Measurements from ENCODE around the gene APRT. TPM values are rescaled to one million over a fixed set of nuclear protein-coding genes. Genes with fewer than 3 reads are reported as not detected.

The APRT gene
- total and polyA plus RNA-seq, 10 of the 15 experiments (the other 5 are each of a cell fraction or from before 2014, with no cell fraction given): 30.6 to 495 (median 166) TPM

DNA sequence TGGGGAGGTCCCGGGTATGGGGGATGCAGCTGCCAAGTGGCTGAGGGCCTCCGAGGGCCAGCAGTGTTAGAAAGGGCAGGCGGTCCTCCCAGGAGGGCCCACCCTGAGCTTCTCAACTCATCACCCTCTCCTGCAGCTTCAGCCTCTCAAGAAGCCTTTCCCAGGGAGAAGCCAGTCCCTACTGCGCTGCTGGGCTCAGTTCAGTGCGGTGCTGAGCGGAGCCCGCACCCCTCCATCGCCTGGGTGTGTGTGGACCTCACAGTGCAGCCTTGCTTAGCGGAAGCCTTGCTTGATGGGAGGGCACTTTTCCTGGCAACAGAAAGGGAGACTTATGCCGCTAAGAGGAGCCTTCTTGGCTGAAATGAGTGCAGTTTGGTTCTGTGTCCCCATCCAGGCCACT lies 3.5 kb upstream of the APRT start:
- no peak overlapping the region for H3K9ac ChIP-seq (ENCODE audit: control insufficient read depth, insufficient read depth, low read length)
- no peak for FAIRE-seq
- in situ Hi-C loops (cut with MboI): no loop called here
- peaks cover 15% of the 10 kb centered on the region for H3K79me2 ChIP-seq (ENCODE audit: control insufficient read depth, insufficient read depth, low read length)
- SMC1A ChIA-PET (ENCODE audit: uncharacterized antibody, unreplicated experiment): interaction anchor here (0.8 to 1.3 kb wide), 3 partner anchors 333 to 401 kb away, joined by 3 read pairs; no protein-coding TSS in a partner anchor
- CTCF ChIA-PET: interaction anchor here (0.6 to 2.1 kb wide), 8 partner anchors 11 to 426 kb away, joined by 3 to 5 read pairs (median 4); no protein-coding TSS in a partner anchor
- RAD21 ChIA-PET (ENCODE audit: unreplicated experiment): no interaction called here
- no peaks in the 10 kb centered on the region for H3K9me3 ChIP-seq (replicated peaks; ENCODE audit: control insufficient read depth, insufficient read depth, low read length)
- H3K4me3 ChIP-seq: no peak overlapping the region
- peaks cover 10% of the 10 kb centered on the region for H3K4me1 ChIP-seq (ENCODE audit: control insufficient read depth, insufficient read depth, low read length)
- no peaks in the 10 kb centered on the region for H3K27me3 ChIP-seq (replicated peaks in 1 of 2; ENCODE audit: control insufficient read depth in 2 of 2, insufficient read depth in 2 of 2, low read length in 1 of 2)
- H3K36me3 ChIP-seq (ENCODE audit: control insufficient read depth in 2 of 2, insufficient read depth in 2 of 2, low read length in 1 of 2): no peaks in the 10 kb centered on the region; a peak in 2 of 4 replicates
- H3K27ac ChIP-seq (ENCODE audit: control insufficient read depth, insufficient read depth): no peak overlapping the region
- WGBS (ENCODE audit: insufficient coverage, insufficient replicate concordance, low lambda C conversion rate, missing lambda C conversion rate): 68% methylated on average over 10 of the region's 10 CpGs
- intact Hi-C loops (cut with micrococcal nuclease; ENCODE audit: unreplicated experiment): no loop called here
- no peak overlapping the region for H3K4me2 ChIP-seq (ENCODE audit: control insufficient read depth, insufficient read depth)
- no peaks in the 10 kb centered on the region for H4K20me1 ChIP-seq (ENCODE audit: control insufficient read depth, insufficient read depth)
- POLR2A ChIA-PET: interaction anchor here (0.9 kb wide), 1 partner anchor 45 kb away, joined by 3 read pairs; no protein-coding TSS in a partner anchor
- H2AFZ ChIP-seq (ENCODE audit: control insufficient read depth, low read depth, low read length): no peak overlapping the region
- TF ChIP-seq POLR2AphosphoS5 (IDR thresholded peaks at IDR 0.05; ENCODE audit: low read length) (no peak), POLR2A (IDR thresholded peaks at IDR 0.05; ENCODE audit: low read depth, low read length) (no peak), LARP7 (IDR thresholded peaks at IDR 0.05) (no peak), SUZ12 (IDR thresholded peaks at IDR 0.05; ENCODE audit: unreplicated experiment) (no peak), BMI1 (IDR thresholded peaks at IDR 0.05; ENCODE audit: borderline replicate concordance) (no peak), FOXK2 (IDR thresholded peaks at IDR 0.05) (no peak), MXI1 (IDR thresholded peaks at IDR 0.05; ENCODE audit: low read depth, low read length) (no peak), CHD4 (IDR thresholded peaks at IDR 0.05) (no peak), SRF (IDR thresholded peaks at IDR 0.05; ENCODE audit: low read depth in 2 of 2, low read length in 2 of 2) (no peak), NR2C1 (IDR thresholded peaks at IDR 0.05) (no peak), CREB1 (IDR thresholded peaks at IDR 0.05; ENCODE audit: low read depth) (no peak), MYB (IDR thresholded peaks at IDR 0.05; ENCODE audit: borderline replicate concordance, low read depth, low read length) (no peak), HCFC1 (IDR thresholded peaks at IDR 0.05; ENCODE audit: low read length) (no peak), SREBF1 (IDR thresholded peaks at IDR 0.05; ENCODE audit: low read length) (no peak), TAF1 (IDR thresholded peaks at IDR 0.05; ENCODE audit: borderline replicate concordance, low read depth, low read length) (no peak), NR2F1 (conservative IDR thresholded peaks at IDR 0.05) (no peak), TARDBP (IDR thresholded peaks at IDR 0.05; ENCODE audit: borderline replicate concordance) (no peak)
- TF ChIP-seq, protein P1, sequence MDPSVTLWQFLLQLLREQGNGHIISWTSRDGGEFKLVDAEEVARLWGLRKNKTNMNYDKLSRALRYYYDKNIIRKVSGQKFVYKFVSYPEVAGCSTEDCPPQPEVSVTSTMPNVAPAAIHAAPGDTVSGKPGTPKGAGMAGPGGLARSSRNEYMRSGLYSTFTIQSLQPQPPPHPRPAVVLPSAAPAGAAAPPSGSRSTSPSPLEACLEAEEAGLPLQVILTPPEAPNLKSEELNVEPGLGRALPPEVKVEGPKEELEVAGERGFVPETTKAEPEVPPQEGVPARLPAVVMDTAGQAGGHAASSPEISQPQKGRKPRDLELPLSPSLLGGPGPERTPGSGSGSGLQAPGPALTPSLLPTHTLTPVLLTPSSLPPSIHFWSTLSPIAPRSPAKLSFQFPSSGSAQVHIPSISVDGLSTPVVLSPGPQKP (IDR thresholded peaks at IDR 0.05; ENCODE audit: low read depth, low read length): no peak
- TF ChIP-seq, protein P2, sequence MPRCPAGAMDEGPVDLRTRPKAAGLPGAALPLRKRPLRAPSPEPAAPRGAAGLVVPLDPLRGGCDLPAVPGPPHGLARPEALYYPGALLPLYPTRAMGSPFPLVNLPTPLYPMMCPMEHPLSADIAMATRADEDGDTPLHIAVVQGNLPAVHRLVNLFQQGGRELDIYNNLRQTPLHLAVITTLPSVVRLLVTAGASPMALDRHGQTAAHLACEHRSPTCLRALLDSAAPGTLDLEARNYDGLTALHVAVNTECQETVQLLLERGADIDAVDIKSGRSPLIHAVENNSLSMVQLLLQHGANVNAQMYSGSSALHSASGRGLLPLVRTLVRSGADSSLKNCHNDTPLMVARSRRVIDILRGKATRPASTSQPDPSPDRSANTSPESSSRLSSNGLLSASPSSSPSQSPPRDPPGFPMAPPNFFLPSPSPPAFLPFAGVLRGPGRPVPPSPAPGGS (IDR thresholded peaks at IDR 0.05; ENCODE audit: borderline replicate concordance, insufficient read depth, low read depth, low read length, poor library complexity, severe bottlenecking): no peak
- ATAC-seq: no peak
- DNase-seq (ENCODE audit: low read depth, low spot score): no peak
- no TSS peak for BruUV-seq (replicated peaks)

Measured in GM12878 (cell line).